ENCODE measurements around the gene GFY.
"Not testable (repeated sequence)": the region's sequence is repeated elsewhere in the genome, so short reads cannot be mapped to it uniquely, and the experiment has no call there.

GFY gene

DNA sequence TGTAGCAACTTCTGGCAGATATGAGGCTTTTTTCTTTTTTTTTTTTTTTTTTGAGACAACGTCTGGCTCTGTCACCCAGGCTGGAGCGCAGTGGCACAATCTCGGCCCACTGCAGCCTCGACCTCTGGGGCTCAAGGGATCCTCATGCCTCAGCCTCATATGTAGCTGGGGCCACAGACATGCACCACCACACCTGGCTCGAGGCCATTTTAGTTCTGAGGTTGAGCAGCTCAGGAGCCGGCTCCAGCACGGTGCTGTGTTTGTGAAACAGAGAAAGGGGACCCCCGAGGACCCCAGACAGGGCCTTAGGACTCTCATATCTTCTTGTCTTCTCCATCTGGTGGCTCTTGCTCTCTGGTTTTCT lies 45.4 kb downstream of the GFY start:
- no peak for DNase-seq

DNA sequence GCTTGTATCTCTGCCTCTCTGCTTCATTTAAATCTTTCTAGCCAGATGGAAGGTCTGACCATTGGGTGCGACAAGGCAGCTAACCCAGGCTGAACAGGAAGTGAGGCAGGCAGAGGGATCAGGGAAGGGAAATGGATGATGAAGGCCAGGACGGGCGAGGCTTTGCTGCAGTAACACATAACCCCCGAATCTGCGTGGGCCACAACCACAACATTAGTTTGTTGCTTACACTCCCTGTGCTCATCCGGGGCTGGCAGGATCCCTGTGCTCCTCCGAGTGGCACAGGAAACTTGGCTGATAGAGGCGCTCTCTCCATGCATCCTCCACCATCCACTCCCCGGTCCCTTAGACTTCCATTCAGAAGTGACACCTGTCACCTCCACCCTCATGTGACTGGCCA lies 47.7 kb downstream of the GFY start:
- DNase-seq = no peak

- not testable (repeated sequence) for DNase-seq
Observed at GRCh38 chr19:49473501-49473867, 48.3 kb downstream of the GFY start.

DNA sequence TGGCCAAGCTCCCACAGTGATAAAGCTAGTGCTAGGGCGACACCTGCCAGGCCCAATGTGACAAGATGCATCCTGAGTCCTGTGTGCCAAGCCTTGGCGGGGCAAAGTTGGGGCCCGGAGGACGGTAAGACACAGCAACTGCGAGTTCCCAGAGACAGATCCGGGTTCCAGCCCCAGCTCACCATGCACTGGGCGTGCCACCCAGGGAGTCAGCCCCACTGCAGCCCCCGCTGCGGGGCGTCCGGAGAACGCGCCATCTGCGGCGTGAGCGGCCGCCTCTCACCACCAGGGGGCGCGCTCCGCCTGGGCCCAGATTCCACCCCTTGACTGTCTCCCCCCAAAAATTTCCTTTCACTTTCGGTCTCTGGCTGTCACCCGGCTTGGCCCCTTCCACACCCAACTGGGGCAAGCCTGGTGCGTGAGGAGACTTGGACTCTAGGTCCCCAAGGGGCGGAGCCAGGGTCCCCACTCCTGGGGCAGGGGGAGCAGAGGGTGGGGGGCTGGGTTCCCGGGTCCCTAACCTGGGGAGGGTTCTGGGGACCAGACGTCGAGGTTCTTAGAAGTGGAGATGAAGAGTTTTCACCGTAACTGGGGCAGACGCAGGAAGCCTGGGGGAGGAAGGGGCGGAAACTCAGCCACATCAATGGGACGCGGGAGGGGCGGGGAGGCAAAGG lies 48.8 kb downstream of the GFY start, which contains the start of gene FLT3LG:
FLT3LG (plus strand) TSS at position 348 of the 674 bp plus-strand sequence. CDS start 425 bp downstream, outside the sequence.
- DNase-seq = peak in 1 of 2 experiments; percentile 61

DNA sequence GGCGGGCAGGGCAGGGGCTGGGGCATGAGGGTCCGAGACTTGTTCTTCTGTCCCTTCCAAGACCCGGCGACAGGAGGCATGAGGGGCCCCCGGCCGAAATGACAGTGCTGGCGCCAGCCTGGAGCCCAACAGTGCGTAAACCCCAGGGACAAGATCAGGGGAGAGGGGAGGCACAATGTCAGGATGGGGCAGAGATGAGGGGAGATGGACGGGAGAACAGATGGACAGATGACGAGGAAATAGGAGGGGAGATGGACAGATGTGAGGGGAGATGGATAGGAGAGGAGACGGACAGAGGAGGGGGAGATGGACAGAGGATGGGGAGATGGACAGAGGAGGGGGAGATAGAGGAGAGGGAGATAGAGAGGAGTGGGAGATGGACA lies 49.3 kb downstream of the GFY start:
- no peak for DNase-seq

GRCh38 chr19:49475191-49475917 lies 50.2 kb downstream of the GFY start:
- DNase-seq = no peak

DNA sequence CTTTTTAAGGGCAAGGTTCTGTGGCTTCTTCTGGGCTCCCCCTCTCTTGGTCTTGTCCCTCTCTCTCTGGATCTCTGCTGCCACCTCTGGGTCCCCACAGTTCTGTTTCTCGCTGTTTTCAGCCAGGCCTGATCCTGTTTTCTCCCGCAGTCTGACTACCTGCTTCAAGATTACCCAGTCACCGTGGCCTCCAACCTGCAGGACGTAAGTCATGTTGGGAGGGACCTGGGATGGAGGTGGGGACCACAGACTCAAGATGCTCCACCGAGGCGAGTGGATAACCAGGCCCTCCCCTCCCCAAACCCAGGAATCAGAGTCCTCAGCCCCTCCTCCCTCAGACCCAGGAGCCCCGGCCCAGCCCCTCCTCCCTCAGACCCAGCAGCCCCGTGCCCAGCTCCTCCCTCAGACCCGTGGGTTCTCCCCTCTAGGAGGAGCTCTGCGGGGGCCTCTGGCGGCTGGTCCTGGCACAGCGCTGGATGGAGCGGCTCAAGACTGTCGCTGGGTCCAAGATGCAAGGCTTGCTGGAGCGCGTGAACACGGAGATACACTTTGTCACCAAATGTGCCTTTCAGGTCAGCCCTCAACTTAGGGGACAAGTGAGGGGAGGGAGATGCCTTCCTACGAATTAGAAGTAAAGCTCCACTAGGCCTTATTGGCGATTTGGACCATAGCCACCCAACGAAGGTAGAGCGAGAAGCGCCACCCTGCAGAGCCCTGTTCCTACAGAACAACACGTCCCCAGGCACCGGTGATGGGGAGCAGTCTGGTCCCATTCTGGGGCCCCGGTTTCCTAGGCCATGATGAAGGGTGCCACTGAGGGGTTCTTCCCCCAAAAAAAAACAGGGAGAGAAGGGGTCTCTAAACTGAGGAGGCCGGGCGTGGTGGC lies 51.0 kb downstream of the GFY start:
- peak in 1 of 2 experiments; percentile 13 for DNase-seq
